ENCODE measurements around the gene FHIT.
A peak's percentile ranks its signal among the peaks of the same experiment; 100 is the strongest.

Gene FHIT

GRCh38 chr3:60010781-60011180 lies 1240.5 kb downstream of the FHIT start:
- DNase-seq: peak; percentile 52

DNA sequence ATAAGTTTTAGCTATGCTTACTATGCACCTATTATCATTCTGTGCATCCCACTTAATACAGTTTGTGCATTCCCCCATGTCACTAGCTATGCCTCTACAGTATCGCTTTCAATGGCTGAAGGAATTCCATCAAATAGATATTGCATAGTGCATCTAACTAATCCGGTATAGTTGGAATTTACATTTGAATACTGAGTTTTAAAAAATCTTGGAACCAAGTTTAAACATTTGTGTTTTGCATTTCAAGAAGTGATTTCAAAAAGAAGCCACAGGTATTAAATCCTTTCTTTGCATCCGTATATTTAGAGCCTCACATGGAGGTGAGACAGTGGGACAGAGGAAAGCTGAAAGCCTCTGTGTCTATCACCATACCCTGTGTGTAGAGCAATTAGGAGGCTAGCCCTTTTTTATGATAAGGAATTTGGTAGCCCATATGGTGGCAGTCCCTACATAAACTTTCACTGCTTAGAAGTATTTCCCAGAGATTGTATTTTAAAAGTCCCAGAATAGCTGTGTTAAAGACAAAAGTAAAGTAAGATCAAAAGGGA lies 1241.2 kb downstream of the FHIT start:
- DNase-seq: no peak

- DNase-seq: no peak
These were observed 1249.9 kb downstream of the FHIT start for GRCh38 chr3:60001369-60001768.

- no peak for DNase-seq
These were observed 1250.7 kb downstream of the FHIT start for GRCh38 chr3:60000311-60001105.

GRCh38 chr3:59998058-59998457 lies 1253.2 kb downstream of the FHIT start:
- no peak for DNase-seq

- no peak for DNase-seq
These were observed 1253.7 kb downstream of the FHIT start for GRCh38 chr3:59997583-59997982.

DNA sequence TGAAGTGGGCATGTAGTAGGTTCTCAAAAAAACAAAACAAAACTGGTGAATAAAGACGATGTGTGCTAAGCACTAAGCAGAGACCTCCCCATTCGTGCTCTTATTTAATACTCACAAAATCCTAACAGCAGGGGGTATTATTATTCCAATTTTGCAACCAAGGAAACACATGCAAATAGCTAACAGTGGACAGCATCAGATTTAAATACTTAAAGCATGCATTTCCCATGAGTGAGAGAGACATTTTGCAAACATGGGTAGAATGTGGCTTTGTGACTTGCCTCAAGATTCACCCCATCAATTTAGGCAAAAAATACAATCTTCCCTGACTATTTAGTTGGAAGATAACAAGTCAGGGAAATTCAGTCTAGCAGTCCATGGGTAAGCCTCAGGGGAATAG lies 1255.2 kb downstream of the FHIT start:
- DNase-seq: no peak

- DNase-seq: no peak
These were observed 1255.7 kb downstream of the FHIT start for GRCh38 chr3:59995563-59995962.

- DNase-seq: no peak
These were observed 1256.4 kb downstream of the FHIT start for GRCh38 chr3:59994732-59995304.

DNA sequence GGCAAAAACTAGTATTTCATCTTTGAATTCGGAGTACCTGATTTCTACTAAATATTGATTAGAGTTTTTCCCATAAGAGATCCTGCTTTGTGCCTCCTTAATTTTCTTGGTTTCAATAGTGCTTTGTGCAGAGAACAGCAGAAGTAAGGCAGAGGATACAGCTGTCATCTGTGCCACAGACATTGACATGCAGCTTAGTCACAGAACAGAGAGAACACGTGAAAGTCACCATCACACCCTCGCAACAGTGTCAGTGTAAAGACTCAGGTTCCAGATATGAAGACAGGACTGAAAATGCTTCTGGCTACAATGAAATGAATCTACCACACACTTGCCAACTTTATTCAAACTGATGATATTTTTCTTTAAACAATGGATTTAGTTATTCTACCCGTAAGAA lies 1258.7 kb downstream of the FHIT start:
- no peak for DNase-seq

- DNase-seq: no peak
These were observed 1260.3 kb downstream of the FHIT start for GRCh38 chr3:59990915-59991314.

GRCh38 chr3:59982510-59982909 lies 1268.7 kb downstream of the FHIT start:
- DNase-seq: no peak

- DNase-seq: no peak
These were observed 1269.9 kb downstream of the FHIT start for GRCh38 chr3:59981377-59981776.

GRCh38 chr3:59980576-59980975 lies 1270.7 kb downstream of the FHIT start:
- no peak for DNase-seq

- DNase-seq: no peak
These were observed 1271.7 kb downstream of the FHIT start for GRCh38 chr3:59979542-59979941.

DNA sequence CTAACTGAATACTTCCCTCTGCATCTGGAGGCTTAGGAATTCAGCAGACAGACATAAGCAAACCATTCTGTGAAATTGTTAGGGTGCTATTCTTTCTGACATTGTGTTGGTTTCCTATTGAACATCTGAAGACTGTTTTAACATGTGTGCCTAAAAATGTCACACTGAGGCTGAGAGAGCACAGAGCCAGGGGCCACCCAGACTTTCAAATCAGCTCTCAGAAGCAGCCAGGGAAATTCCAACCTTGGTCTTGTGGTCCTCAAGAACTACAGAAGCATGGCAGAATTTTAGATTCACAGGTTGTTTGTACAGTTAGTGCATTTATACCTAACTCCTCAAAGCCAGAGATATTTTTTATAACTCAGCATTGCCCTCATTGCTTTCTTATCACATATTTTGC lies 1272.3 kb downstream of the FHIT start:
- DNase-seq: no peak

DNA sequence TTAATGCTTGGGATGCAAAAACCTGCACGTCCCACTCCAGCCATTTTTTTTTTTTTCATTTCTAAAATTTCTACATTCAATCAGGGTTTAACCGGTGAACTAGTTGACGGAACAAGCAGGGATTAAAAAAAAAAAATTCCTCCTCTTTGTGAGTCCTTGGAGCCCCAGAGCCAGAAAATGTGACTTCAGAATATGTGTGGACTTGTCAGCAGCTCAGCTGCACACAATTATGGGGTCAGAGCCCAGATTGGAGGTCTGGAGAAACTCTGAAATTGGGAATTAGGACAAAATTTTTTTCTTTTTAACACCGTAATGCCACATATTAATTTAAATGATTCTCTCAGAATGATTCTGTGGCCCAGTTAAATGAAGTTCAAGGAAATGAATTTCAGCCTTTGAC lies 1280.5 kb downstream of the FHIT start:
- DNase-seq: no peak

DNA sequence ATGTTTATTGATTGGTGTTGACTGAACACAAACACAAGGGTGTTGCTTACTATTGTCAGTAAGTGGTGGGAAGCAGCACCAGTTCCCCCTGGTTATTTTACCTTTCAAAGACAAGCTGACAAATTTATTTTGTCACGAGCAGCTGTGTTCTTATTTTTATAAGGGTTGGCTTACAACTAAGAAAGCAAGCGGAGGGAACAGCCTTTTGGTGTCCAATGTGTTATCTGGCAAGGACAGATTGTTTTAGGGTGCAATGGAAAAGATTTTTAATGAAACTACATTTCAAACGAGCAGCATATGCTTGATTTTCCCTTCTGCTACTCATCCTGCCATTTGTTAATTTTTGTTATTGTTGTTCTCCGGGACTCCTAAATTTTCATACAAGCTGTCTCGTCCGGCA lies 1280.9 kb downstream of the FHIT start:
- DNase-seq: no peak

GRCh38 chr3:59968513-59969045 lies 1282.7 kb downstream of the FHIT start:
- no peak for DNase-seq

GRCh38 chr3:59963676-59964075 lies 1287.6 kb downstream of the FHIT start:
- no peak for DNase-seq

GRCh38 chr3:59957150-59957549 lies 1294.1 kb downstream of the FHIT start:
- no peak for DNase-seq

DNA sequence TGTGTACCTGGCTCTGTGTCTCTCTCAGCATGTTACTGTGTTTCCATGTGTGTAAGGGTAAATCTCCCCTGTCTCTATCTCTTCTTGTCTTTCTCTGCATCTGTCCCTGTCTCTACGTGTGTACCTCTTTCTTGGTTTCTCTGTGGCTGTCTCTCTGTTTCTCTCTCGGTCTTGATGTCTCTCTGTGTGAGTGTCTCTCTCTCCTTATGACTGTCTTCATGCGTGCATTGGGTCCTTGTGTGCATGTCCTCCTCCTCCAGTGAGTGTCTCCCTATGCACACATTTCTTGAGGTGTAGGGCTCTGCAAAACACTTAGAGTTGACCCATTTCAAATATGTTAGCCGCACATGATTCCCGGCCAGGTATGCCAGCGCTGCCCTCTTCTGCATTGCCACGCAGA lies 1298.1 kb downstream of the FHIT start:
- DNase-seq: no peak

DNA sequence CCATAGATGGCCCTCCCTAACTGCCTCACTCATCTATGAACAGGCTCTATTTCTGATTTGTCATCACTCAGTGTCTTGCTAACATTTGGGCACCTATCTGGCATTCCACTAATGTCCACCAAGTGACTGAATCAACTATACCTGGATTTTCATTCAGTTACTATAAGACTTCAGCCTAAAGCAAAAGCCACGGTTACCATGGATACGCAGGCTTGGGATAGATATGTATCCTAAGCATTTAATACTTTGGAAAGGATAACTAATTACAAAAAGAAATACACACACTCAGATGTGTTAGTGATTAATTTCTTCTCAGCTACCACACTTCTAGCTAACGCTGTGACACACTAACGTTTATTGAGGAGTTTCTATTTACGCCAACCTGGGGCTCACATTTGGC lies 1301.9 kb downstream of the FHIT start:
- DNase-seq: no peak

GRCh38 chr3:59946401-59946800 lies 1304.9 kb downstream of the FHIT start:
- DNase-seq: no peak

All from activated gamma-delta T cell treated with Interleukin-2 at 50 U/mL for 16 hours (primary cell).